GM23338 (cell line): ENCODE data around the gene ADAMTSL2. TPM values are rescaled to one million over a fixed set of nuclear protein-coding genes. Genes with fewer than 3 reads are reported as not detected.

ENCODE experiments used
- ATAC-seq: fragments of 200-7000 bp; cut with Tn5 transposase; 3 replicates; pipeline ENCODE4 v1.9.1; 2020
- DNase-seq: peaks from one replicate; pipeline ENCODE4 v3.0.0-alpha.2; 2015; ENCODE audit warnings: low spot score
- H2AFZ ChIP-seq: fragments of 200-600 bp; sonication (generic); 2 replicates; pipeline ENCODE4 v1.8.0; 2016; ENCODE audit warnings: antibody characterized with exemption, mild to moderate bottlenecking, moderate library complexity
- H3F3A ChIP-seq: fragments of 200-600 bp; sonication (generic); replicated peaks from 2 replicates; pipeline ENCODE4 v1.8.0; 2017; ENCODE audit warnings: antibody characterized with exemption, mixed run types, low read depth
- H3K27ac ChIP-seq: fragments of 200-600 bp; sonication (generic); 2 replicates; pipeline ENCODE4 v1.6.1; 2016; ENCODE audit warnings: low read depth
- H3K27me3 ChIP-seq: fragments of 200-600 bp; sonication (generic); 2 replicates; pipeline ENCODE4 v1.8.0; 2016; ENCODE audit warnings: mild to moderate bottlenecking, mixed run types, moderate library complexity; ENCODE audit not compliant: insufficient read depth
- H3K36me3 ChIP-seq: fragments of 200-600 bp; sonication (generic); 2 replicates; pipeline ENCODE4 v1.8.0; 2016; ENCODE audit warnings: mild to moderate bottlenecking; ENCODE audit not compliant: insufficient read depth
- H3K4me1 ChIP-seq: fragments of 200-600 bp; sonication (generic); 2 replicates; pipeline ENCODE4 v1.8.0; 2016; ENCODE audit warnings: mild to moderate bottlenecking, moderate library complexity; ENCODE audit not compliant: insufficient read depth
- H3K4me2 ChIP-seq: fragments of 200-600 bp; sonication (generic); 2 replicates; pipeline ENCODE4 v1.7.1; 2017; ENCODE audit warnings: mixed run types
- H3K4me3 ChIP-seq: fragments of 200-600 bp; sonication (generic); 2 replicates; pipeline ENCODE4 v1.6.1; 2016; ENCODE audit warnings: mixed run types
- H3K79me2 ChIP-seq: fragments of 200-600 bp; sonication (generic); replicated peaks from 2 replicates; pipeline ENCODE4 v1.8.0; 2017; ENCODE audit warnings: mild to moderate bottlenecking; ENCODE audit not compliant: insufficient read depth
- H3K9me2 ChIP-seq: fragments of 200-600 bp; sonication (generic); 2 replicates; pipeline ENCODE4 v1.8.0; 2017; ENCODE audit not compliant: insufficient read depth
- H4K20me1 ChIP-seq: fragments of 200-600 bp; sonication (generic); replicated peaks from 2 replicates; pipeline ENCODE4 v1.8.0; 2017; ENCODE audit warnings: mild to moderate bottlenecking; ENCODE audit not compliant: insufficient read depth
- H3K27ac Mint-ChIP-seq: 2 replicates; pipeline ENCODE4 v1.8.0; 2020; ENCODE audit warnings: inconsistent platforms, mild to moderate bottlenecking, moderate library complexity, mixed read lengths
- H3K27me3 Mint-ChIP-seq: 3 replicates; pipeline ENCODE4 v1.8.0; 2022; ENCODE audit warnings: low read depth, mild to moderate bottlenecking, moderate library complexity, mixed read lengths, inconsistent platforms; ENCODE audit not compliant: insufficient read depth, poor library complexity
- H3K36me3 Mint-ChIP-seq: 3 replicates; pipeline ENCODE4 v1.8.0; 2021; ENCODE audit warnings: low read depth, mild to moderate bottlenecking, inconsistent platforms, moderate library complexity, mixed read lengths
- H3K4me1 Mint-ChIP-seq: 3 replicates; pipeline ENCODE4 v1.8.0; 2020; ENCODE audit warnings: mild to moderate bottlenecking, inconsistent platforms, mixed read lengths
- H3K4me3 Mint-ChIP-seq: 3 replicates; pipeline ENCODE4 v1.8.0; 2021; ENCODE audit warnings: moderate library complexity, mild to moderate bottlenecking, inconsistent platforms, mixed read lengths
- H3K9me3 Mint-ChIP-seq: 3 replicates; pipeline ENCODE4 v1.8.0; 2020; ENCODE audit warnings: moderate library complexity, mild to moderate bottlenecking, inconsistent platforms, mixed read lengths
- CREB1 ChIP-seq: fragments of 250-450 bp; sonication (Bioruptor Pico); IDR thresholded peaks from 2 replicates; pipeline ENCODE4 v1.5.0; 2020; ENCODE audit warnings: low read depth, mild to moderate bottlenecking, moderate library complexity
- CTCF ChIP-seq, 2 experiments: fragments of 200-600 bp in 1 of 2; sonication (generic) in 1 of 2; conservative IDR thresholded peaks; 2 replicates each; pipeline versions ENCODE4 v1.5.1 to v1.6.1; 2016 to 2017; ENCODE audit warnings: antibody characterized with exemption in 2 of 2, low read depth in 2 of 2, mild to moderate bottlenecking in 2 of 2, moderate library complexity in 1 of 2
- ETS1 ChIP-seq: IDR thresholded peaks from 2 replicates; pipeline ENCODE4 v1.6.1; 2016; ENCODE audit warnings: antibody characterized with exemption
- EZH2 ChIP-seq: fragments of 200-600 bp; sonication (generic); IDR thresholded peaks from one replicate; pipeline ENCODE4 v1.8.0; 2017; ENCODE audit warnings: antibody characterized with exemption, mild to moderate bottlenecking, low read depth; ENCODE audit not compliant: unreplicated experiment
- JUNB ChIP-seq: IDR thresholded peaks from one replicate; pipeline ENCODE4 v1.6.1; 2016; ENCODE audit warnings: antibody characterized with exemption; ENCODE audit not compliant: unreplicated experiment
- NANOG ChIP-seq: IDR thresholded peaks from 2 replicates; pipeline ENCODE4 v1.6.1; 2016; ENCODE audit warnings: antibody characterized with exemption, borderline replicate concordance
- POLR2AphosphoS5 ChIP-seq: IDR thresholded peaks from 2 replicates; pipeline ENCODE4 v1.6.1; 2016; ENCODE audit warnings: antibody characterized with exemption, low read depth
- REST ChIP-seq: IDR thresholded peaks from one replicate; pipeline ENCODE4 v1.6.1; 2018; ENCODE audit warnings: antibody characterized with exemption; ENCODE audit not compliant: unreplicated experiment
- STAT1 ChIP-seq: IDR thresholded peaks from one replicate; pipeline ENCODE4 v1.6.1; 2016; ENCODE audit warnings: antibody characterized with exemption; ENCODE audit not compliant: unreplicated experiment
- ZNF114 ChIP-seq: fragments of 250-450 bp; sonication (Bioruptor Pico); IDR thresholded peaks from 2 replicates; pipeline ENCODE4 v1.5.0; 2020; ENCODE audit warnings: mild to moderate bottlenecking, moderate library complexity
- ZNF331 ChIP-seq: fragments of 250-450 bp; sonication (Bioruptor Pico); IDR thresholded peaks from 2 replicates; pipeline ENCODE4 v1.5.0; 2020; ENCODE audit warnings: low read depth, mild to moderate bottlenecking, moderate library complexity
- polyA plus RNA-seq: library from polyadenylated mRNA; unstranded; fragments of >200 nt; fragmentation: Nextera tagmentation; extraction: Ambion mirVana; gene quantifications from 2 replicates; pipeline ENCODE4 v1.2.1, GENCODE V29; 2016
- total RNA-seq: library from RNA; depleted of rRNA; stranded (reverse); fragments of >200 nt; shearing (Covaris generic); gene quantifications from 2 replicates; pipeline ENCODE4 v1.2.3, GENCODE V29; 2014

The ADAMTSL2 gene
- total and polyA plus RNA-seq, 2 experiments from 2014 or later = 0.15 to 0.66 TPM

GRCh38 chr9:133490201-133490681 is 44.3 kb upstream of the ADAMTSL2 start:
- TF ChIP-seq CREB1 (CRISPR knock-in tag) (no peak), ETS1 (no peak)
- H3K9me3 Mint-ChIP-seq = no peaks in the 10 kb centered on the region; the same call in 2 of the 3 replicates
- H3K36me3 Mint-ChIP-seq = no peaks in the 10 kb centered on the region
- no peaks in the 10 kb centered on the region for H3K27me3 ChIP-seq
- H3K27ac ChIP-seq = no peak overlapping the region
- H3K27ac Mint-ChIP-seq = no peak overlapping the region
- peaks cover 2% of the 10 kb centered on the region; the same call in 1 of the 2 replicates for H3F3A ChIP-seq
- no peaks in the 10 kb centered on the region for H3K9me2 ChIP-seq
- H4K20me1 ChIP-seq = no peaks in the 10 kb centered on the region
- no peak overlapping the region for H2AFZ ChIP-seq
- H3K4me3 Mint-ChIP-seq = no peak overlapping the region
- peaks cover 9% of the 10 kb centered on the region for H3K27me3 Mint-ChIP-seq
- no peaks in the 10 kb centered on the region for H3K79me2 ChIP-seq
- H3K4me3 ChIP-seq = no peak overlapping the region
- H3K4me2 ChIP-seq = no peak overlapping the region
- no peaks in the 10 kb centered on the region for H3K4me1 ChIP-seq
- H3K36me3 ChIP-seq = no peaks in the 10 kb centered on the region
- no peaks in the 10 kb centered on the region for H3K4me1 Mint-ChIP-seq
- DNase-seq (no peak), ATAC-seq (no peak)

GRCh38 chr9:133490865-133491655 is 43.4 kb upstream of the ADAMTSL2 start:
- Mint-ChIP-seq H3K4me3 (no peak overlapping the region), H3K36me3 (no peaks in the 10 kb centered on the region), H3K27me3 (peaks cover 7% of the 10 kb centered on the region), H3K9me3 (no peaks in the 10 kb centered on the region; the same call in 2 of the 3 replicates), H3K4me1 (no peaks in the 10 kb centered on the region), H3K27ac (no peak overlapping the region)
- Histone ChIP-seq H3F3A (peaks cover under 1% of the 10 kb centered on the region; the same call in 1 of the 2 replicates), H3K27me3 (no peaks in the 10 kb centered on the region), H4K20me1 (no peaks in the 10 kb centered on the region), H2AFZ (no peak overlapping the region), H3K79me2 (no peaks in the 10 kb centered on the region), H3K4me2 (no peak overlapping the region), H3K4me3 (no peak overlapping the region), H3K4me1 (no peaks in the 10 kb centered on the region), H3K27ac (no peak overlapping the region), H3K9me2 (no peaks in the 10 kb centered on the region), H3K36me3 (no peaks in the 10 kb centered on the region)
- DNase-seq (no peak), ATAC-seq (no peak)
- TF ChIP-seq EZH2 = no peak
- no peak for TF ChIP-seq ETS1
- no peak for TF ChIP-seq CTCF (conservative IDR thresholded peaks at IDR 0.05; ENCODE audit: low read depth in 2 of 2)
- TF ChIP-seq JUNB = no peak
- no peak for TF ChIP-seq ZNF114
- no peak for TF ChIP-seq NANOG
- TF ChIP-seq CREB1 (CRISPR knock-in tag) = no peak
- TF ChIP-seq POLR2AphosphoS5 = no peak
- no peak for TF ChIP-seq STAT1
- TF ChIP-seq ZNF331 = no peak
- TF ChIP-seq REST = no peak
